Uterus (tissue), 2 donors: ENCODE data around the gene SPRR2B.
"Not testable (repeated sequence)": the region's sequence is repeated elsewhere in the genome, so short reads cannot be mapped to it uniquely, and the experiment has no call there.

Source experiments
- POLR2A ChIP-seq, 2 donors: fragments of 450-650 bp; IDR thresholded peaks; one replicate each; pipeline ENCODE4 v1.6.1; 2016; ENCODE audit warnings: antibody characterized with exemption in 2 of 2, mild to moderate bottlenecking in 1 of 2, moderate library complexity in 1 of 2
- TF ChIP-seq, protein P1 (sequence below), 4 experiments: fragments of 200-600 bp in 2 of 4; fragments of 450-650 bp in 2 of 4; sonication (generic) in 2 of 4; IDR thresholded peaks; one replicate each; pipeline ENCODE4 v1.5.1; 2016 to 2019; ENCODE audit warnings: antibody characterized with exemption in 4 of 4, mild to moderate bottlenecking in 2 of 4, moderate library complexity in 1 of 4

DNA sequence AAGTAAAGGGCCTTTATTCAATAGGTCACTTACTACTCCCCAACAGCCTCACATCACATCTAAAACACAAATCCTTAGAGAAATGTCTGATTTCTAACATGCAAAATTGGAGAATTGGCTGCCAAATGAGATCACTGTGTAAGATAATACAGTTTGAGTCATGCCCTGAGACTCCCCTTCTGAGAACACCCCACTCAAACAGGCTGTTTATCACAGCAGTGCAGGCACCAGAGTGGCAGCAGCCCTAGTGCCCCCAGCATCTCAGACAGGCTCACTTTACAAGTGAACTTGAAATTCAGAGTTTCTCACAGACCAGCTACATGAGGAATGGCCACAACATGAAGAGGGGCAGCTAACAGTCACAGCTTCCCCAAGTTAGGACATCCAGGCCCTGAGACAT is 43.9 kb upstream of the SPRR2B start:
- TF ChIP-seq, protein P1, sequence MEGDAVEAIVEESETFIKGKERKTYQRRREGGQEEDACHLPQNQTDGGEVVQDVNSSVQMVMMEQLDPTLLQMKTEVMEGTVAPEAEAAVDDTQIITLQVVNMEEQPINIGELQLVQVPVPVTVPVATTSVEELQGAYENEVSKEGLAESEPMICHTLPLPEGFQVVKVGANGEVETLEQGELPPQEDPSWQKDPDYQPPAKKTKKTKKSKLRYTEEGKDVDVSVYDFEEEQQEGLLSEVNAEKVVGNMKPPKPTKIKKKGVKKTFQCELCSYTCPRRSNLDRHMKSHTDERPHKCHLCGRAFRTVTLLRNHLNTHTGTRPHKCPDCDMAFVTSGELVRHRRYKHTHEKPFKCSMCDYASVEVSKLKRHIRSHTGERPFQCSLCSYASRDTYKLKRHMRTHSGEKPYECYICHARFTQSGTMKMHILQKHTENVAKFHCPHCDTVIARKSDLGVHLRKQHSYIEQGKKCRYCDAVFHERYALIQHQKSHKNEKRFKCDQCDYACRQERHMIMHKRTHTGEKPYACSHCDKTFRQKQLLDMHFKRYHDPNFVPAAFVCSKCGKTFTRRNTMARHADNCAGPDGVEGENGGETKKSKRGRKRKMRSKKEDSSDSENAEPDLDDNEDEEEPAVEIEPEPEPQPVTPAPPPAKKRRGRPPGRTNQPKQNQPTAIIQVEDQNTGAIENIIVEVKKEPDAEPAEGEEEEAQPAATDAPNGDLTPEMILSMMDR (IDR thresholded peaks at IDR 0.05): not testable (repeated sequence)
- not testable (repeated sequence) for TF ChIP-seq POLR2A (IDR thresholded peaks at IDR 0.05)
